Measurements from ENCODE around the gene TBC1D16.

TBC1D16 gene

GRCh38 chr17:79986411-79987186 is 49.1 kb downstream of the TBC1D16 start:
- no peaks in the 10 kb centered on the region for H3K36me3 ChIP-seq (ENCODE audit: insufficient read depth, low read length)
- TF ChIP-seq POLR2AphosphoS5 (IDR thresholded peaks at IDR 0.05; ENCODE audit: borderline replicate concordance, low read depth, low read length): no peak
- no peak for TF ChIP-seq EZH2 (IDR thresholded peaks at IDR 0.05)
- no peak for TF ChIP-seq FOXP2 (optimal IDR thresholded peaks at IDR 0.05; ENCODE audit: control extremely low read depth, extremely low read length, insufficient read depth)
- DNase-seq (ENCODE audit: low read depth, low spot score): no peak
- H3K9me3 ChIP-seq (ENCODE audit: low read depth, low read length): no peaks in the 10 kb centered on the region
- H3K27ac ChIP-seq: peak overlapping the region; percentile 30; the same call in 1 of the 2 replicates
- no peak overlapping the region for H3K9ac ChIP-seq (ENCODE audit: insufficient read length)
- no peak overlapping the region for H3K4me3 ChIP-seq

- TF ChIP-seq EZH2 (IDR thresholded peaks at IDR 0.05) (no peak), FOXP2 (optimal IDR thresholded peaks at IDR 0.05; ENCODE audit: control extremely low read depth, extremely low read length, insufficient read depth) (no peak), POLR2AphosphoS5 (IDR thresholded peaks at IDR 0.05; ENCODE audit: borderline replicate concordance, low read depth, low read length) (no peak)
Measured at GRCh38 chr17:79985943-79986391, 49.7 kb downstream of the TBC1D16 start.

GRCh38 chr17:79985361-79985942 is 50.2 kb downstream of the TBC1D16 start:
- Histone ChIP-seq H3K9me3 (ENCODE audit: low read depth, low read length) (no peaks in the 10 kb centered on the region), H3K27ac (peak overlapping the region; percentile 91), H3K36me3 (ENCODE audit: insufficient read depth, low read length) (no peaks in the 10 kb centered on the region), H3K9ac (ENCODE audit: insufficient read length) (no peak overlapping the region), H3K4me3 (no peak overlapping the region)
- no peak for TF ChIP-seq EZH2 (IDR thresholded peaks at IDR 0.05)
- TF ChIP-seq FOXP2 (optimal IDR thresholded peaks at IDR 0.05; ENCODE audit: control extremely low read depth, extremely low read length, insufficient read depth): no peak
- TF ChIP-seq POLR2AphosphoS5 (IDR thresholded peaks at IDR 0.05; ENCODE audit: borderline replicate concordance, low read depth, low read length): no peak
- DNase-seq (ENCODE audit: low read depth, low spot score): no peak

More at GRCh38 chr17:79985943-79986391, 49.7 kb downstream of the TBC1D16 start:
- Histone ChIP-seq H3K27ac (peak overlapping the region; percentile 30; the same call in 1 of the 2 replicates), H3K36me3 (ENCODE audit: insufficient read depth, low read length) (no peaks in the 10 kb centered on the region), H3K9ac (ENCODE audit: insufficient read length) (no peak overlapping the region), H3K4me3 (no peak overlapping the region), H3K9me3 (ENCODE audit: low read depth, low read length) (no peaks in the 10 kb centered on the region)
- no peak for DNase-seq (ENCODE audit: low read depth, low spot score)

- no peak for TF ChIP-seq POLR2AphosphoS5 (IDR thresholded peaks at IDR 0.05; ENCODE audit: borderline replicate concordance, low read depth, low read length)
- TF ChIP-seq EZH2 (IDR thresholded peaks at IDR 0.05): no peak
- TF ChIP-seq FOXP2 (optimal IDR thresholded peaks at IDR 0.05; ENCODE audit: control extremely low read depth, extremely low read length, insufficient read depth): no peak
- H3K9me3 ChIP-seq (ENCODE audit: low read depth, low read length): no peaks in the 10 kb centered on the region
- peak overlapping the region; percentile 91 for H3K27ac ChIP-seq
- H3K9ac ChIP-seq (ENCODE audit: insufficient read length): no peak overlapping the region
- no peaks in the 10 kb centered on the region for H3K36me3 ChIP-seq (ENCODE audit: insufficient read depth, low read length)
- no peak overlapping the region for H3K4me3 ChIP-seq
- no peak for DNase-seq (ENCODE audit: low read depth, low spot score)
Measured at GRCh38 chr17:79984877-79985276, 50.8 kb downstream of the TBC1D16 start.

- no peak overlapping the region for H3K9ac ChIP-seq (ENCODE audit: insufficient read length)
- no peak for DNase-seq (ENCODE audit: low read depth, low spot score)
- no peak for TF ChIP-seq POLR2AphosphoS5 (IDR thresholded peaks at IDR 0.05; ENCODE audit: borderline replicate concordance, low read depth, low read length)
- no peak for TF ChIP-seq FOXP2 (optimal IDR thresholded peaks at IDR 0.05; ENCODE audit: control extremely low read depth, extremely low read length, insufficient read depth)
- no peak for TF ChIP-seq EZH2 (IDR thresholded peaks at IDR 0.05)
- H3K9me3 ChIP-seq (ENCODE audit: low read depth, low read length): no peaks in the 10 kb centered on the region
- no peak overlapping the region for H3K4me3 ChIP-seq
- no peaks in the 10 kb centered on the region for H3K36me3 ChIP-seq (ENCODE audit: insufficient read depth, low read length)
- H3K27ac ChIP-seq: peak overlapping the region; percentile 91
Measured at GRCh38 chr17:79984045-79984840, 51.4 kb downstream of the TBC1D16 start.

- H3K27ac ChIP-seq: peak overlapping the region; percentile 61
- no peak for DNase-seq (ENCODE audit: low read depth, low spot score)
- no peak for TF ChIP-seq EZH2 (IDR thresholded peaks at IDR 0.05)
- no peak for TF ChIP-seq POLR2AphosphoS5 (IDR thresholded peaks at IDR 0.05; ENCODE audit: borderline replicate concordance, low read depth, low read length)
- TF ChIP-seq FOXP2 (optimal IDR thresholded peaks at IDR 0.05; ENCODE audit: control extremely low read depth, extremely low read length, insufficient read depth): no peak
Measured at GRCh38 chr17:79983456-79983855, 52.2 kb downstream of the TBC1D16 start.

DNA sequence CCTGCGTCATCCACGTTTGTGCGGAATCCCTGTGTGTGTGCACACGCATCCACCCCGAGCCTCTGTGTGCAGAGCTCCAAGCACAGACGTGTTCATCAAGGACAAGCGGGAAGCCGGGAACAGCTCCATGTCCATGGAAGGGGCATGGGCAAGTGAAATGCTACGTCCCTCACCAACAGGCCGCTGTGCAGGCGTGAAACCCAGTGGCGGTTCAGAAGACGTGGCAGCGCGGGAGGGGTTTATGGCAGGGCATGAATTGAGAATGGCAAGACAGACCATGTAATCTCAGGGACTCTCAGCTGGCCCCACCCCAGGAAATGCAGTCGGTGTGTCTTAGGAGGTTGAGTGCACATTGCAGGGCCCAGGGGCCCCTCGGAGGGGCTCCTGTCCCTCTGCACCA is 52.7 kb downstream of the TBC1D16 start:
- H3K27ac ChIP-seq: peak overlapping the region; percentile 61
- no peaks in the 10 kb centered on the region for H3K9me3 ChIP-seq (ENCODE audit: low read depth, low read length)
- H3K36me3 ChIP-seq (ENCODE audit: insufficient read depth, low read length): no peaks in the 10 kb centered on the region
- H3K4me3 ChIP-seq: no peak overlapping the region
- H3K9ac ChIP-seq (ENCODE audit: insufficient read length): no peak overlapping the region
- no peak for DNase-seq (ENCODE audit: low read depth, low spot score)
- TF ChIP-seq FOXP2 (optimal IDR thresholded peaks at IDR 0.05; ENCODE audit: control extremely low read depth, extremely low read length, insufficient read depth): no peak
- TF ChIP-seq EZH2 (IDR thresholded peaks at IDR 0.05): no peak
- no peak for TF ChIP-seq POLR2AphosphoS5 (IDR thresholded peaks at IDR 0.05; ENCODE audit: borderline replicate concordance, low read depth, low read length)

More at GRCh38 chr17:79983456-79983855, 52.2 kb downstream of the TBC1D16 start:
- Histone ChIP-seq H3K4me3 (no peak overlapping the region), H3K36me3 (ENCODE audit: insufficient read depth, low read length) (no peaks in the 10 kb centered on the region), H3K9me3 (ENCODE audit: low read depth, low read length) (no peaks in the 10 kb centered on the region), H3K9ac (ENCODE audit: insufficient read length) (no peak overlapping the region)

DNA sequence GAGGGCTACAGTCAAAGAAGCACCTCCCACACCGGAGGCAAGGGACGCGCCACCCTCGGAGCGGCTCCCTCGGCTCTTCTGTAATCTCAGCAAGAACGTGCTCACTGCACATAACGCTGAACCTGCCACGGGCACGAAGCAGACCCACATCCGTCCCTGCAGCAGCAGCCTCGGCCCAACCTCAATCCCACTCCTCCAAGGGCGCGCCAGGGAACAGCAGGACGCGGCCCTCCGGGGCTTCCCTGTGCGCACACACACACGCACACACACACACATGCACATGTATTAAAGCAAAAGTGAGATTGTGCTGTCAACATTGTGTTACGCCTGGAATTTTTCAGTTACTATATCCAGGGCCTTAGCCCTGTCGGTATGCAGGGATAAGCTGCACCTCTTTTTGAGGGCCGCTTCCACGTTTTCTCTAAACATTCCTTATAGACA is 54.0 kb downstream of the TBC1D16 start:
- Histone ChIP-seq H3K4me3 (peak overlapping the region; percentile 52), H3K27ac (peak overlapping the region; percentile 93), H3K9ac (ENCODE audit: insufficient read length) (peak overlapping the region; percentile 64), H3K36me3 (ENCODE audit: insufficient read depth, low read length) (no peaks in the 10 kb centered on the region), H3K9me3 (ENCODE audit: low read depth, low read length) (no peaks in the 10 kb centered on the region)
- no peak for DNase-seq (ENCODE audit: low read depth, low spot score)
- TF ChIP-seq EZH2 (IDR thresholded peaks at IDR 0.05) (no peak), POLR2AphosphoS5 (IDR thresholded peaks at IDR 0.05; ENCODE audit: borderline replicate concordance, low read depth, low read length) (no peak), FOXP2 (optimal IDR thresholded peaks at IDR 0.05; ENCODE audit: control extremely low read depth, extremely low read length, insufficient read depth) (no peak)

Measured in SK-N-MC (cell line).